GM12873 (cell line): ENCODE results near the gene SLC43A3.

Experiments
- TF ChIP-seq, protein P1 (sequence below): IDR thresholded peaks from 2 replicates; pipeline ENCODE4 v1.5.1; 2012; ENCODE audit warnings: low read depth, mild to moderate bottlenecking, moderate library complexity, low read length, control low read depth; ENCODE audit not compliant: insufficient read depth; ENCODE audit errors: missing control alignments

Gene SLC43A3

DNA sequence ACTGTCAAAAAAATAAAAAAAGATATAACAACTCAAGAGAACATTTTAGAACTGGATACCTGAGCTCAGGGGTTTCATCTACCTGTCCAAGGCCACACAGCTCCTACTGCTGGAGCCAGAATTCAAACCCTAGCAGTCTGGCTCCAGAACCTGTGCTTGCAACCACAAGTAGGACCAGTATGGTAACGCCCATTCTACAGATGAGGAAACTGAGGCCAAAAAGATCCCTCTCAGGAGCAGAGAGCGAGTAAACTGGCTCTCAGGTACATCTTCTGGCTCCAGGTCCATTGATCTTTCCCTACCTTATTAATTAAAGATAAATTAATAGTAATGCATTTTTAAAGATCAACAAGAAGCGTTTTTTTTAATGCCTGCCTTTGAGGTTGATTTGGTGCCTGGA lies 69.6 kb downstream of the SLC43A3 start:
- TF ChIP-seq, protein P1, sequence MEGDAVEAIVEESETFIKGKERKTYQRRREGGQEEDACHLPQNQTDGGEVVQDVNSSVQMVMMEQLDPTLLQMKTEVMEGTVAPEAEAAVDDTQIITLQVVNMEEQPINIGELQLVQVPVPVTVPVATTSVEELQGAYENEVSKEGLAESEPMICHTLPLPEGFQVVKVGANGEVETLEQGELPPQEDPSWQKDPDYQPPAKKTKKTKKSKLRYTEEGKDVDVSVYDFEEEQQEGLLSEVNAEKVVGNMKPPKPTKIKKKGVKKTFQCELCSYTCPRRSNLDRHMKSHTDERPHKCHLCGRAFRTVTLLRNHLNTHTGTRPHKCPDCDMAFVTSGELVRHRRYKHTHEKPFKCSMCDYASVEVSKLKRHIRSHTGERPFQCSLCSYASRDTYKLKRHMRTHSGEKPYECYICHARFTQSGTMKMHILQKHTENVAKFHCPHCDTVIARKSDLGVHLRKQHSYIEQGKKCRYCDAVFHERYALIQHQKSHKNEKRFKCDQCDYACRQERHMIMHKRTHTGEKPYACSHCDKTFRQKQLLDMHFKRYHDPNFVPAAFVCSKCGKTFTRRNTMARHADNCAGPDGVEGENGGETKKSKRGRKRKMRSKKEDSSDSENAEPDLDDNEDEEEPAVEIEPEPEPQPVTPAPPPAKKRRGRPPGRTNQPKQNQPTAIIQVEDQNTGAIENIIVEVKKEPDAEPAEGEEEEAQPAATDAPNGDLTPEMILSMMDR, result no peak
